ENCODE results near the gene SHANK3.
"Not testable (repeated sequence)": the region's sequence is repeated elsewhere in the genome, so short reads cannot be mapped to it uniquely, and the experiment has no call there.

The SHANK3 gene

DNA sequence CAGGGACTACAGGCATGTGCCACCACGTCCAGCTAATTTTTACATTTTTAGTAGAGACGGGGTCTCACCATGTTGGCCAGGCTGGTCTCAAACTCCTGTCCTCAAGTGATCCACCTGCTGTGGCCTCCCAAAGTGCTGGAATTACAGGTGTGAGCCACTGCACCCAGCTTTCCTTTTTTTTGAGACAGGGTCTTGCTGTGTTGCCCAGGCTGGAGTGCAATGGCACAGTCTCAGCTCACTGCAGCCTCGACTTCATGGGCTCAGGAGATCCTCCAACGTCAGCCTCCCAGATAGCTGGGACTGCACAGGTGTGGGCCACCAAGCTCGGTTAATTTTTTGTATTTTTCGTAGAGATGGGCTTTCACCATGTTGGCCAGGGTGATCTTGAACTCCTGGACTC lies 18.0 kb upstream of the SHANK3 start:
- DNase-seq, result not testable (repeated sequence)

DNA sequence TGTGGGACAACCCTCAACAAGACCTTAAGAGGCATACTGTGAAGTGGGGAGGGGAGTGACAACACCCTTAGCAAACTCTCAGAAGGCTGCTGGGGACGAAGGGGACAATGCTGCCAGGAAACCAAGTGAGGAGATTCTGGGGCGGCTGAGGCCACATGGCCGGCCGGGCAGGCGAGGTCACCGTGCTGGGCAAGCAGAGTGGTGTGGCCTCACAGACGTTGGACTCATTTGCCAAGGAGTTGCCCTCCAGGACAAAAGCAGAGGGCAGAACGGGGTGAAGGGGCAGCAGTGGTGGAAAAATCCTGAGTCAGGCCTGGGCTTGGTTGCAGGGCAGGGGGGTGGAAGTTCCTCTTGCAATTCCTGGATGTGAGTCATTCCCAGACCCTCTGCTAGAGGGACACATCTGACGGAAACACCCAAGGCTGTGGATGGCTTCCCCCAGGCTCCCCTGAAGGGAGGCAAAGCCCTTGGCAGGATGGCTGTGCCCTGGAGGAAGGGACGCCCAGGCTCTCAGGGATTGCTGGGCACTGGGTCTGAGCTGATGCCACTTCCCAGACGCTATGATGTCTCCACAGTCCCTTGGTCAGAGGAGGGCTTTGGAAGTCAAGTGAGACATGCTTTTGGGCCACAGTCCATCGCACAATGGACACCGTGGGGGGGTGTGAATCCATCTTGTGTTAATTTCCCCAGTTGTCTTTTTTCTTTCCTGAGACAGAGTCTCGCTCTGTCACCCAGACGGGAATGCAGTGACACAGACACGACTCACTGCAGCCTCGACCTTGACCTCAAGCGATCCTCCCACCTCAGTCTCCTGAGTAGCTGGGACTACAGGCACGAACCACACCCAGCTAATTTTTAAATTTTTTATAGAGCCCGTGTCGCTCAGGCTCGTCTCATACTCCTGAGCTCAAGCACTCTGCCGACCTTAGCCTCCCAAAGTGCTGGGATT lies 16.2 kb upstream of the SHANK3 start:
- DNase-seq, result no peak

DNA sequence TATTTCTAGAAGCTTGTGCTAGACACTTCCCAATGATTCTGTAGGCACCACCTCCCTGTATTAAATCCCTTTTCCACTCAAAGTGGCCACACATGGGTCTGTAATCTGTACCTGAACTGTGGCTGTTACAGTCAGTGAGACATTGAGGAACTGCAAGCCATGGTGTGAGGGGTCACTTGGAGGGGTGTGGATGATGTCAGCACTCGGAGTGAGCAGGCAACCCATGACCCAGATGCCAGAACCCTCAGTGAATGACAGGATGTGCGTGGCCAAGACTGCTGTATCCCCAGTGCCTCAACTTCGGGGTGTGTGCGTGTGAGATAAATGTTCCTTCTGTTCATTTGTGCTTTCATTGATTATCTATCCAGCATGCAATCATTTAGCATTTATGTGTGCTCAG lies 14.7 kb upstream of the SHANK3 start:
- no peak for DNase-seq

DNA sequence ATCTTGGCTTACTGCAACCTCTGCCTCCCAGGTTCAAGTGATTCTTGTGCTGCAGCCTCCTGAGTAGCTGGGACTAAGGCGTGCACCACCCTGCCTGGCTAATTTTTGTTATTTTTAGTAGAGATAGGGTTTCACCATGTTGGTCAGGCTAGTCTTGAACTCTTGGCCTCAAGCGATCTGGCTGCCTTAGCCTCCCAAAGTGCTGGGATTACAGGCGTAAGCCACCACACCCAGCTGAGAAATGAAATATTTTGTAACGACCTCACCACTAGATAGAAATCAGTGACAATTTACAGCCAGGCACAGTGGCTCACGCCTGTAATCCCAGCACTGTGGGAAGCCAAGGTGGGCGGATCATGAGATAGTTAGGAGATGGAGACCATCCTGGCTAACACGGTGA lies 12.9 kb upstream of the SHANK3 start:
- not testable (repeated sequence) for DNase-seq

DNA sequence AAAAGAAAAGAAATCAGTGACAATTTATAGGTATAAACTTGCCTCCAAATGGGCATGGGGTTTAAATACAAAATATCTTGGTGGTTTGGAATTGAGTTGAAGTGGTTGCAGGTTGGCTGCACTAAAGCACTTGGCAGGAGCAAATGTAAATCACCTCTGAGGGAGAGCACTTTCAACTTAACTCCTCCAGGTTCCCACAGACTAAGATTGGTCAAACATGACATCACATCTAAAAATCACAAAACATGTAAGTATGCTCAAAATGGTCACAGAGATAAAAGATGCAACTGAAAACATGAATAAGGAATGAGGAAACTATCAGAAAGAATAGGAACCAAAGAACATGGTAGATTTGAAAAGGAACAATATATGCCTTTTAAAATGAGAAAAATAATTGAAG lies 12.3 kb upstream of the SHANK3 start:
- no peak for DNase-seq

DNA sequence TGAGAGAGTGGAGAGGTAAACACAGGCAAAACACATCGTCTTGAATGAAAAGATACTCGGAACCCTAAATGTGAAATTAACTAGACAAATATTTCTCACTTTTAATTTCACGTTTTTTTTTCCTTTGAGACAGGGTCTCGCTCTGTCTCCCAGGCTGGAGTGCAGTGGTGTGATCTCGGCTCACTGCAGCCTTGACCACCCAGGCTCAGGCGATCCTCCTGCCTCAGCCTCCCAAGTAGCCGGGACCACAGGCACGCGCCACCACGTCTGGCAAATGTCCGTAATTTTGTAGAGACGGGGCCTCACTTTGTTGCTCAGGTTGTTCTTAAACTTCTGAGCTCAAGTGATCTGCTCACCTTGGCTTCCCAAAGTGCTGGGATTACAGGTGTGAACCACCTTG lies 7.4 kb upstream of the SHANK3 start:
- DNase-seq, result no peak

DNA sequence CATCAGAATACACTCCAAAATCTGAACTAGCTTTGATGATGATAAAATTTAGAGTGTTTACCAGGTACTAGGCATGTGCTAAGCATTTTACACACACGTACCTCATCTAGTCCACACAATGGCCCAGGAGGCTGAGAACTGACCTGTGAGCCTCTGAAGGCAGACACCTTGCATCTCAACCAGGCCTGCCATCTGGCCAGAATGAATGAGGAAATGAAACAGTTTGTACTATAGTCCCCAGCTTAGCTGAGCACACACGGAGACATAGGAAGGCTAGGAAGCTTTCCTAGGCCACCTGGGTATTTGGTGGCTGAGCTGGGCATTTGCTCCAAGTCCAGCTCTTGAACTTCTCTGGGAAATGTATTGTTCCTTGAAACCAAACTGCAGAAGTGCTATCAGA lies 6.9 kb upstream of the SHANK3 start:
- no peak for DNase-seq

DNA sequence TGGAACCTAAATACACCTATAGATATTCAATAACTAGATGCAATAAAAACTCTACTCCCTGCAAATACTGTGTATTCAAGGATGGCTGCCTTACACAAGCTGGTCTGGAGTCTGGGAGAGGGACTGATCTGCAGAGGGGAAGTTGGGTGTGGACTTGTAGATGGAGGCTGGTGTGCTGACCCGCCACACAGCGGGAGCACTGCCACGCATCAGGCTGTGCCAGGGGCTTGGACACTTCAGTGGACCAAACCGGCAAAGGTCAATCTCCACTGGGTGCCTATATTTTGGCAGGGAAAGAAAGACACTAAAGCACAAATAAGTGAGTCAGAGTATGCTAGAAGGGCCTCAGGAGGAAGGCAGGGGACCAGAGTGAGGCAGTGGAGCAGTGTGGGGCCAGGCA lies 2.1 kb upstream of the SHANK3 start:
- DNase-seq, result no peak

DNA sequence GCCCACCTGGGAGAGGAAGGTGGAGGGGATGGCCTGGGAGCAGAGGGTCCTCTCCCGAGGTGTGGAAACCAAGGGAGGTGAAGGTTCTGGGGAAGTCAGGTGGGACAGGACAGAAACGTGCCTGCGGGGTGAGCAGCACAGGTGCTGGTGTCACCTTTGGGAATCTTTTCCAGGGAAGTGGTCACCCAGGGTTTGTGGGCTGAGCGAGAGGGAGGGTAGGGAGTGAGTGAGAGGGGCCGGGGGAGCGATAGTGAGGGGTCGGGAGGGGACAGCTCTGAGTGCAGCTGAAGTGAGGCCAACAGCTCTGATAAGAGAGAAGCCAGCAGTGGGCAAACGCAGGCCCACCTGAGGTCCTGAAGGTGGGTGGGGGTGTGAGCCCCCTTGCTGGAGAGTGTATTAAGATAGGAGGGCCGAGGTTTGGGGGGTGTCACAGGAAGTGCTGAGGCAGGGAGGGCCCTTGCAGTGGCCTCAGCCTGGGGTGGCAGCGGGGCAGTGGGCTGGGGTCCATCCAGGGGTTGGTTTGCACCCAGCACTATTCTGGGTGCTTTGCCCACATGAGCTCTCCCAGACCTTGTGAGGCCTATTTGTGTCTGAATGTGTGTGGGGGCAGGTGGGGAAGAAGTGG lies 1.6 kb upstream of the SHANK3 start:
- DNase-seq, result no peak

DNA sequence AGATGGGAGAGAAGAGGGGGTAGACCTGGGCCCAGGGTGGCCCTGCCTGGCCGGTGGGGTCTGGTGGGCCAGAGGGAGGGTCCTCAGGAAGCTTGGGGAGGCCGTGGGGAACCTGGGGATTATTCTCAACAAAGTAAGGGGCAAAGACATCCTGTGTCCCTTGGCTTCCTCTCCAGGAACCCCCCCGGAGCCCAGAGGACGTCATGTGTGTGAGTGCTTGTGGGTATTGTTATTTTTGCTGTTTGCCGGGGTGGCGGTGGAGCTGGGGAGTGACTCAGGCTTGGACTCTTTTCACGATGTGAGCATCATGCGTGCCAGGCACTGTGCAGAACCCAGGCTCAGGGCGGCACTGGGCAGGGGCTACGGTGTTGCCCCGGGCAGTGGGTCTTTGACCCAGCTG lies 982 bp upstream of the SHANK3 start:
- DNase-seq, result no peak

DNA sequence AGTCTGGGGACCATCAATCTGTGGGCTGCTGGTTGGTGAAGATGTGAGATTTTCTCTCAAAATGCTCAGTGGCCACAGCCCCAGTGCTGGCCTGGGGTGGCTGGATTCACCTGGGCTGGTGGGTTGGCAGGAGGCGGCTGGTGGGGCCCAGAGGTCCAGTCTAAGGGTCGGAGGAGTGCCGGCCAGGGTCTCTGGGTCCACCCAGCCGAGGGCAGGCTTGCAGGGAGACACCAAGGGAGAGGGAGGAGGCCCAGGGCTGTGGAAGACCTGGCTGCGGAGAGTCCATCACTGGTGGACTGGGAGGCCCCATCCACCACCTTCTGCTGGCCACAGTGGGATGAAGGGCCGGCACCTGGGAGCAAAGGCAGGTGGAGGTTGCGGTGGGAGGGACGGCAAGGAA lies 582 bp upstream of the SHANK3 start:
- DNase-seq, result no peak

DNA sequence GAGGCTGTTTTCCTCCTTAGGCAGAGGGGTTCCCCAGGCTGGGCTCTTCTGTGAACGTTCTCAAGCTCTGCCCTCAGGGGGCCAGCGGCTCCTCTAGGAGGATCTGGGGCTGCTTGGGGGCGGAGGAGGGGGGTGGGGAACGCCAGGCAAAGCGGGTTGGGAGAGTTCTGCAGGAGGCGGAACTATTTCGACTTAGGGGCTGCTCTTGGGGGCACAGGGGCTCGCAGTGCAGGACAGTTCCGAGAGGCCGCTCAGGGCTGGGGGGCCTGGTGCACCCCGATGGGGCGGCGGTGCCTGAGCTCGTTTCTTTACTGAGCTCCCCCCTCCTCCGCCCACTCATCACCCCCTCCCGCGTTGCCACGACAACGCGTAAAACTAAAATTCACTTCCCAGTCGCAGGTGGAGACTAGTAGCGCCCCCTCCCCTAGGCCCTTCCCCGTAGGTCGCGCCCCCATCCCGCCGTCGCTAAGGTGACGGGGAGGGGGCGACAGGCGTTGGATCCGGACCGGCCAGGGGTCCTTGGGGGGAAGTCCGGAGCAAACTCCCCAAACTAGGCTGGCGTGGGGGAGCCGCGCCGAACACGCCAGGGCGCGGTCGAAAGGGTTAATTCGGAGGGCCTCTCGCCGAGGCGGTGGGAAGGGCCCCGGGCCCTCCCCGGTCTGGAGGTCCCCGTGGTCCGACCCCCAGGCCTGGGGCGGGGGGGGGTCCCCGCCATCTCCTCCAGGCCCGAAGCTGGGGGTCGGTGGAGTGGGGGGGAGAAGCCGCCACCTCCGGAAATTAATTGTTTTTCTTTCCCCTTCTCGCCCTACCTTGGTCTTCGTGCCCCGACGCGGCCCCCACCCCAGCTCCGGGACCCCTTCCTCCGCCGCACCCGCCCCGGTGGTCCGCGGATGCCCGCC lies 857 bp downstream of the SHANK3 start:
- no peak for DNase-seq

DNA sequence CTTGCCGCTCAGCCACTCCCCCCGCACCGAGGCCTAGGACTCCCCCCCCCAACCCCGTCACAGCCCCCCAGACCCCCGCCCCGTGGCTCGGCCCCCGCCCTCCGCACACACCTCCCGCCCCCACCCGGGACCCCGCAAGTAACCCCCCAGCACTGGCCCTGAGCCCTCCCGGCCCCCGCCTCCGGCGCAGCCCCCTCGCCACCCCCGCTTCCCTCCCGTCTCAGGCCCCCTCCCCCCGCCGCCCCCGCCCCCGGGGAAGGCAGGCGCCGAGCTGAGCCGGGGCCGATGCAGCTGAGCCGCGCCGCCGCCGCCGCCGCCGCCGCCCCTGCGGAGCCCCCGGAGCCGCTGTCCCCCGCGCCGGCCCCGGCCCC lies 1.5 kb downstream of the SHANK3 start:
- no peak for DNase-seq

DNA sequence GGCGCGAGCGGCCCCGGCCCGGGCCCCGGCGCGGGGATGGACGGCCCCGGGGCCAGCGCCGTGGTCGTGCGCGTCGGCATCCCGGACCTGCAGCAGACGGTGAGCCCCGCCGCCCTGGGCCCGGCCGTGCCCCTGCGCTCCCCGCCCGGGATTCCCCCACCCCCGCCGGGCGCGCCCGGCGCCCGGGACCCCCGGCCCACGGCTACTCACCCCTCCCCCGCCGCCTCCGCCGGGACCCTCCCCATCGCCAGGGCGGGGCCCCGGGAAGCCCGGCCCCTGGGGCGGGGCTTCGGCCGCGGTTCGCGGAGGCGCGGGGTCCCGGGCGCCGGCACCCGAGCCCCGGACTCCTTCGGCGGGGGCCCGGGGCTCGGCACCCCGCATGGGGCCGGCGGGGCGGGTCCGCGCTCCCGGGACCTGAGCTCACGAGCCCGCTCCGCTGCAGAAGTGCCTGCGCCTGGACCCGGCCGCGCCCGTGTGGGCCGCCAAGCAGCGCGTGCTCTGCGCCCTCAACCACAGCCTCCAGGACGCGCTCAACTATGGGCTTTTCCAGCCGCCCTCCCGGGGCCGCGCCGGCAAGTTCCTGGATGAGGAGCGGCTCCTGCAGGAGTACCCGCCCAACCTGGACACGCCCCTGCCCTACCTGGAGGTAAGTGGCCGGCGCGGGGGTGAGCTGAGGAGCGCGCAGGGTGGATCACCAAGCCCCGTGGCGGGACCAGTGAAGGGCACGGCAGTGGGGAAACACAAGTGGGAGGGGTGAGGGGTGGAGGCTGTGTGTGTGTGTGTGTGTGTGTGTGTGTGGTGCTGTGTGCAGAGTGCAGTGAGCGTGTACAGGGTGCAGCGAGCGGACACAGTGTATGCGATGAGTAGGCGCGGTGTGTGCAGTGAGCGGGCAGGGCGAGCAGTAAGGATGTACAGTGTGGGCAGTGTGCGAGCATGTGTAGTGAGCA lies 2.3 kb downstream of the SHANK3 start:
- no peak for DNase-seq

DNA sequence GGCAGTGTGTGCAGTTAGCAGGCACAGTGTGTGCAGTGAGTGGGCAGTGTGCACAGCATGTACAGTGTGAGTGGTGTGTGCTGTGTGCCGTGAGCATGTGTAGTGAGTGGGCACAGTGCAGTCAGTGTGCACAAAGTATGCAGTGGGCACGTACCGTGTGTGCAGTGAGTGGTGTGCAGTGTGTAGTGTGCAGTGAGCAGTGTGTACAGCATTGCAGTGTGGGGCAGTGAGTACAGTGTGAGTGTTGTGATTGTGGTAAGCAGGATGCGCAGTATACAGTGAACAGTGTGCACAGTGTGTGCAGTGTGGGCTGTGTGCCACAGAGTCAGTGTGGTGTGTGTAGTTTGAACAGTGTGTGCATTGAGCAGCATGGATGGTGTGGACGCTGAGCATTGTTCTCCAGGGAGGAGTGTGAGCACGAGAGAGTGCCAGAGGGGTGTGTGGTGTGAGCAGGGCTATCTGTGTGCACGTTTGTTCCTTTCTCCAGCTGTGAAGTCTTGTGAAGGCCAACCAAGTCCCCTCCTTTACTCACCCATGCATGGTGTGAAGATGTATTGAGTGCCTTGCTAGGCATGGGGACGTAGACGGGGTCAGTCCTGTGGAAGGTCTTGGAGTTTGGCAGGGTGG lies 3.0 kb downstream of the SHANK3 start:
- no peak for DNase-seq

DNA sequence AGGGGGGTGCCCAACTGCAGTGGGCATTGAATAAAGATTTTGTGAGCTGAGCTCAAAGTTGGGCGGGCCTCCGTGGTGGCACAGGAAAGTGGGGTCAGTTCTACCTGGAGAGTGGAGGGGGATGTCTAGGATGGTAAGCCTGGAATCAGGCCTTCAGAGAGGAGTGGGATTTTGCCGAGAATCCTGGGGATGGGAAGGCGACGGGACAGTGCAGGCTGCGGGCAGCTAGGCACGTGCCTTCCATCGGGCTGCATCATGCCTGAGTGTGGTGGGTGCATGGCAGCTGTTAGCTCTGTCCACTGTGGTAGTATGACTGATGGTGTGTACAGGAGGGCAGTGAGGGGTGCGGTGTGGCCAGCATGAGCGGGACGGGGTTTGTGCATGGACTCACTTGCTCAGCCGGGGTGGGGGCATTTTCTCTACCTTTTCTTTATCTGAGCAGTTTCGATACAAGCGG lies 3.6 kb downstream of the SHANK3 start:
- DNase-seq, result no peak

DNA sequence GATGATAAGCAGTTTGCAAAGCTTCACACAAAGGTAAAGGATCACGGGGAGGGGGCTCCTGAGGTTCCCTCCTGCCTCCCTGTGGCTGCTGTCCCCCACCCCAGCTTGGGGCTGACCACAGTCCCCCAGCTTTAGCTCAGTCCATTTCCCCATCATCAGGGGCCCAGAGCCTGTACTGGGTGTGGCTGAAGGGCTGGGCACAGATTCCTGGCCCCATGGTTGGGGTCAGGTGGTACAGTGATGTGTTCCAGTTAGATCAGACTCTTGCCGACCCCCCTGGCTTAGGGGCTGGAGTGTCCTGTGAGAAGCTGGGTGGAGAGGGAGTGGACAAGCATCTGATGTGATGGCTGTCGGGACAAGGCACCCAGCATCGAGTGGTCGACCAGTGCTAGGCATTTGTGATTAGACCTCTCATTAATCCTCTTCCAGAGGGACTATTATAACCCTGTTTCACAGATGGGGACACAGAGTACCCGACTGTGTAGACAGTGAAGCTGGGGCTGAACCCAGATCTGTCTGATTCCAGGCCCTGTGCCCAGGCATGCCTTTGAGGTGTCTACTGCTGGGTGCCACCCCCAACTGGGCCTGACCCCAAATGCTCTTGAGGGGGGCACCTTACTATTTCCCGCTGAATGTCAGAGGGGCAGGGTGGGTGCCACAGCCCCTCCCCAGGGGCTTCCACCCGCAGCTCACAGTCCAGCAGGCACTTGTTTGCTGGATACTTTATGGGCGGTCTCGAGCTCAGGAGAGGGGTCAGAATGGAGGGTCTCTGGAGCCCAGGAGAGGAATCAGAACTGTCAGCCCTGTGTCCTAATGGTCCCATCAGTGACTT lies 4.3 kb downstream of the SHANK3 start:
- no peak for DNase-seq

DNA sequence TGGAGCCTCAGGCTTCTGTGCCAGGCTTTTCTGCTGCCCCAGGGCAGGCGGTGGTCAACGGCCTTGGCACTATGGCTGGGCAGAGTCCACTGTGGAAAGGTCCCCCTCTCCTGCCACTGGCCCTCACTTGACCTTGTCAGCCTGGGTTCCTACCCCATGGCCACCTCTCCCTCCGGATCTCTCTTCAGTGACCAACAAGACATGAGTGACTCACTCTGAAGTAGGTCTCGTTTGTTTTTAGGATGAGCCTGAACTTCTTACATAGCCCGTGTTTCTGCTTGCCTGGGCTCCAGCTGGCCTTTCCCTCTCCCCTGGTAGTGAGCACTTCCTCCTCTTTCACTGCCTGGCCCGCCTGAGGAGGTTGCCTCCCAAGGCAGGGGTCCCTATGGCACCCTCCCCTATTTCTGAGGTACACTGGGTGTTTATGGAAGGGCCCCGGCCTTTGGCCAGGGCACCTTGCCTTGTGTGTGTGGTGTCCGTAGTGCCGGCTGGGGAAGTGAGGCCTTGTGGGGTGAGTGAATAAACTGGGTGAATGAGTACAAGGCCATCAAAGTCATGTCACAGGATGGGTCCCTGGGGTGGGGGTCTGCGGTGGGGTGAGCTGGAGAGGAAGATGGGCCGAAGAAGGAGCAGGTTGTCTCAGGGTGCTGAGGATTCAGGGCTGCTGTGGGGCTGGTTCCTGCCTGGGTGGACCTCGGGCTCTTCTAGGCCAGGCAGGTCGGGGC lies 5.0 kb downstream of the SHANK3 start:
- DNase-seq, result no peak

DNA sequence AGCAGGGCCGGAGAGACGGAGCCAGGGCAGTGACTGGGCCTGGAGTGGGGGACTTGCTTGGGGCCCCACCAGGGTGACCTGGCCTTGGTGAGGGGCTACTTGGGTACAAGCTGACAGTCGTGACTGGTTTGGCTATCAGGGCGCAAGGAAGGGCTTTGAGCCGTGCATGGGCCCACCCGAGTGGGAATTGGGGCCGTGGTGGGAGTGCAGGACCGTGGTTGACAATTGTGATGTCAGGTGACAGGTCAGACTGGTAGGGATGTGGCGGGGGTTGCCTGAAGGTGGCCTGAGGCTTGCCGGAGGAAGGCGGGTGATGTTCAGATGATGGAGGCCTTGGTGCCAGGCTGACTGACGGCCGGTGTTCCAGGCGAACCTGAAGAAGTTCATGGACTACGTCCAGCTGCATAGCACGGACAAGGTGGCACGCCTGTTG lies 5.6 kb downstream of the SHANK3 start:
- no peak for DNase-seq
